HG03520 (cell line): Measurements from ENCODE around the gene ADH6.
"Not testable (repeated sequence)": the region's sequence is repeated elsewhere in the genome, so short reads cannot be mapped to it uniquely, and the experiment has no call there.

Experiments used
- ATAC-seq: cut with Tn5 transposase; IDR thresholded peaks from one replicate; pipeline ENCODE4 v1.9.1; 2021; ENCODE audit warnings: mild to moderate bottlenecking, moderate library complexity; ENCODE audit not compliant: unreplicated experiment

ADH6 gene

GRCh38 chr4:99219072-99219471 is at the start of gene ADH6:
Gene ADH6, minus strand, starts transcription at chr4:99219246. Its CDS starts 94 bp downstream, at chr4:99219152.
- ATAC-seq: no peak

- no peak for ATAC-seq
Measured at GRCh38 chr4:99264927-99265326, 45.9 kb upstream of the ADH6 start.

GRCh38 chr4:99252746-99253145 is 33.7 kb upstream of the ADH6 start:
- ATAC-seq: no peak

GRCh38 chr4:99248714-99249113 is 29.7 kb upstream of the ADH6 start:
- ATAC-seq: no peak

GRCh38 chr4:99235955-99236354 is 16.9 kb upstream of the ADH6 start:
- no peak for ATAC-seq

GRCh38 chr4:99234331-99235010 is 15.4 kb upstream of the ADH6 start:
- ATAC-seq: no peak

- not testable (repeated sequence) for ATAC-seq
Measured at GRCh38 chr4:99233397-99233796, 14.4 kb upstream of the ADH6 start.

- ATAC-seq: not testable (repeated sequence)
Measured at GRCh38 chr4:99228706-99229105, 9.7 kb upstream of the ADH6 start.

- not testable (repeated sequence) for ATAC-seq
Measured at GRCh38 chr4:99227646-99228045, 8.6 kb upstream of the ADH6 start.

- ATAC-seq: no peak
Measured at GRCh38 chr4:99221980-99222379, 2.9 kb upstream of the ADH6 start.

GRCh38 chr4:99219479-99219878 is 433 bp upstream of the ADH6 start:
- ATAC-seq: no peak

GRCh38 chr4:99215521-99215920 is 3.5 kb downstream of the ADH6 start:
- no peak for ATAC-seq

- no peak for ATAC-seq
Measured at GRCh38 chr4:99210789-99211188, 8.3 kb downstream of the ADH6 start.

- no peak for ATAC-seq
Measured at GRCh38 chr4:99209671-99210070, 9.4 kb downstream of the ADH6 start.

- no peak for ATAC-seq
Measured at GRCh38 chr4:99208719-99209075, 10.3 kb downstream of the ADH6 start.

- ATAC-seq: no peak
Measured at GRCh38 chr4:99207911-99208718, 10.9 kb downstream of the ADH6 start.

- ATAC-seq: no peak
Measured at GRCh38 chr4:99207069-99207743, 11.8 kb downstream of the ADH6 start.

- no peak for ATAC-seq
Measured at GRCh38 chr4:99205153-99205979, 13.7 kb downstream of the ADH6 start.

- no peak for ATAC-seq
Measured at GRCh38 chr4:99202536-99202935, 16.5 kb downstream of the ADH6 start.

GRCh38 chr4:99202094-99202493 is 17.0 kb downstream of the ADH6 start:
- no peak for ATAC-seq

GRCh38 chr4:99201690-99202089 is 17.4 kb downstream of the ADH6 start:
- ATAC-seq: no peak
